Measurements from ENCODE around the gene SNAP91.
"Not testable (repeated sequence)": the region's sequence is repeated elsewhere in the genome, so short reads cannot be mapped to it uniquely, and the experiment has no call there.

SNAP91 gene

GRCh38 chr6:83636800-83637199, 72.1 kb downstream of the SNAP91 start:
- no peak overlapping the region for H3K4me2 ChIP-seq (ENCODE audit: low read length)
- H3K4me1 ChIP-seq: no peaks in the 10 kb centered on the region
- H3K27ac ChIP-seq: no peak overlapping the region
- H2AFZ ChIP-seq: no peak overlapping the region
- no peaks in the 10 kb centered on the region for H3K9me3 ChIP-seq (ENCODE audit: control insufficient read depth, low read length)
- no peak overlapping the region for H3K9ac ChIP-seq
- no peak overlapping the region for H3K4me3 ChIP-seq (ENCODE audit: low read depth, low read length)
- H3K79me2 ChIP-seq: no peaks in the 10 kb centered on the region
- no peaks in the 10 kb centered on the region for H3K27me3 ChIP-seq (ENCODE audit: control insufficient read depth, insufficient read depth, low read length)
- H3K36me3 ChIP-seq (ENCODE audit: control insufficient read depth, insufficient read depth, low read length): no peaks in the 10 kb centered on the region
- TF ChIP-seq CTCF (IDR thresholded peaks at IDR 0.05): no peak

- no peak overlapping the region for H3K9ac ChIP-seq
- H3K79me2 ChIP-seq: no peaks in the 10 kb centered on the region
- no peaks in the 10 kb centered on the region for H3K9me3 ChIP-seq (ENCODE audit: control insufficient read depth, low read length)
- H3K36me3 ChIP-seq (ENCODE audit: control insufficient read depth, insufficient read depth, low read length): no peaks in the 10 kb centered on the region
- H2AFZ ChIP-seq: no peak overlapping the region
- H3K27ac ChIP-seq: no peak overlapping the region
- H3K27me3 ChIP-seq (ENCODE audit: control insufficient read depth, insufficient read depth, low read length): no peaks in the 10 kb centered on the region
- H3K4me1 ChIP-seq: no peaks in the 10 kb centered on the region
- TF ChIP-seq CTCF (IDR thresholded peaks at IDR 0.05): no peak
- no peak overlapping the region for H3K4me3 ChIP-seq (ENCODE audit: low read depth, low read length)
- no peak overlapping the region for H3K4me2 ChIP-seq (ENCODE audit: low read length)
Observed at GRCh38 chr6:83633609-83634008, 75.3 kb downstream of the SNAP91 start.

- H3K27me3 ChIP-seq (ENCODE audit: control insufficient read depth, insufficient read depth, low read length): no peaks in the 10 kb centered on the region
- TF ChIP-seq CTCF (IDR thresholded peaks at IDR 0.05): no peak
- no peaks in the 10 kb centered on the region for H3K36me3 ChIP-seq (ENCODE audit: control insufficient read depth, insufficient read depth, low read length)
- no peaks in the 10 kb centered on the region for H3K9me3 ChIP-seq (ENCODE audit: control insufficient read depth, low read length)
- H3K9ac ChIP-seq: no peak overlapping the region
- H2AFZ ChIP-seq: no peak overlapping the region
- no peak overlapping the region for H3K27ac ChIP-seq
- H3K4me3 ChIP-seq (ENCODE audit: low read depth, low read length): no peak overlapping the region
- H3K79me2 ChIP-seq: no peaks in the 10 kb centered on the region
- H3K4me1 ChIP-seq: no peaks in the 10 kb centered on the region
- H3K4me2 ChIP-seq (ENCODE audit: low read length): no peak overlapping the region
Observed at GRCh38 chr6:83633149-83633548, 75.8 kb downstream of the SNAP91 start.

- H2AFZ ChIP-seq; H3K4me2 ChIP-seq (ENCODE audit: low read length); H3K27me3 ChIP-seq (ENCODE audit: control insufficient read depth, insufficient read depth, low read length); H3K4me1 ChIP-seq; H3K79me2 ChIP-seq; H3K9me3 ChIP-seq (ENCODE audit: control insufficient read depth, low read length); H3K36me3 ChIP-seq (ENCODE audit: control insufficient read depth, insufficient read depth, low read length); H3K9ac ChIP-seq; H3K27ac ChIP-seq; H3K4me3 ChIP-seq (ENCODE audit: low read depth, low read length): not testable (repeated sequence)
Observed at GRCh38 chr6:83629908-83630307, 79.0 kb downstream of the SNAP91 start.

GRCh38 chr6:83615025-83615999, 93.6 kb downstream of the SNAP91 start:
- TF ChIP-seq CTCF (IDR thresholded peaks at IDR 0.05): peak; percentile 64
- no peaks in the 10 kb centered on the region for H3K4me1 ChIP-seq
- no peak overlapping the region for H3K27ac ChIP-seq
- H3K9ac ChIP-seq: no peak overlapping the region
- H3K27me3 ChIP-seq (ENCODE audit: control insufficient read depth, insufficient read depth, low read length): no peaks in the 10 kb centered on the region
- no peak overlapping the region for H2AFZ ChIP-seq
- H3K9me3 ChIP-seq (ENCODE audit: control insufficient read depth, low read length): no peaks in the 10 kb centered on the region
- no peaks in the 10 kb centered on the region for H3K36me3 ChIP-seq (ENCODE audit: control insufficient read depth, insufficient read depth, low read length)
- H3K4me2 ChIP-seq (ENCODE audit: low read length): no peak overlapping the region
- no peaks in the 10 kb centered on the region for H3K79me2 ChIP-seq
- H3K4me3 ChIP-seq (ENCODE audit: low read depth, low read length): no peak overlapping the region

All from parathyroid adenoma (tissue), 2 donors.